GM18858 (cell line): ENCODE results near the gene MAP4K4.

Experiments used
- ATAC-seq: cut with Tn5 transposase; IDR thresholded peaks from one replicate; pipeline ENCODE4 v1.9.1; 2021; ENCODE audit not compliant: unreplicated experiment

MAP4K4 gene

GRCh38 chr2:101830146-101830545 lies 132.6 kb downstream of the MAP4K4 start:
- no peak for ATAC-seq

GRCh38 chr2:101830555-101830954 lies 133.0 kb downstream of the MAP4K4 start:
- ATAC-seq: no peak

- ATAC-seq: peak; percentile 62
Observed at GRCh38 chr2:101831351-101831865, 133.9 kb downstream of the MAP4K4 start.

- ATAC-seq: no peak
Observed at GRCh38 chr2:101832114-101832513, 134.6 kb downstream of the MAP4K4 start.

GRCh38 chr2:101833890-101834523 lies 136.5 kb downstream of the MAP4K4 start:
- no peak for ATAC-seq

GRCh38 chr2:101837354-101837753 lies 139.8 kb downstream of the MAP4K4 start:
- no peak for ATAC-seq

GRCh38 chr2:101841679-101842327 lies 144.3 kb downstream of the MAP4K4 start:
- ATAC-seq: no peak

GRCh38 chr2:101842471-101842870 lies 145.0 kb downstream of the MAP4K4 start:
- no peak for ATAC-seq

GRCh38 chr2:101843048-101843447 lies 145.5 kb downstream of the MAP4K4 start:
- ATAC-seq: no peak

GRCh38 chr2:101843471-101843870 lies 146.0 kb downstream of the MAP4K4 start:
- ATAC-seq: no peak

GRCh38 chr2:101844055-101844635 lies 146.6 kb downstream of the MAP4K4 start:
- no peak for ATAC-seq

- no peak for ATAC-seq
Observed at GRCh38 chr2:101846973-101847372, 149.5 kb downstream of the MAP4K4 start.

- no peak for ATAC-seq
Observed at GRCh38 chr2:101847661-101848339, 150.3 kb downstream of the MAP4K4 start.

- ATAC-seq: no peak
Observed at GRCh38 chr2:101848769-101849410, 151.4 kb downstream of the MAP4K4 start.

- ATAC-seq: no peak
Observed at GRCh38 chr2:101850450-101850849, 152.9 kb downstream of the MAP4K4 start.

- no peak for ATAC-seq
Observed at GRCh38 chr2:101850991-101851390, 153.5 kb downstream of the MAP4K4 start.

- no peak for ATAC-seq
Observed at GRCh38 chr2:101852824-101853223, 155.3 kb downstream of the MAP4K4 start.

GRCh38 chr2:101854877-101855276 lies 157.4 kb downstream of the MAP4K4 start:
- no peak for ATAC-seq

- ATAC-seq: no peak
Observed at GRCh38 chr2:101855776-101856175, 158.3 kb downstream of the MAP4K4 start.

GRCh38 chr2:101858246-101858645 lies 160.7 kb downstream of the MAP4K4 start:
- ATAC-seq: no peak

GRCh38 chr2:101858910-101859309 lies 161.4 kb downstream of the MAP4K4 start:
- ATAC-seq: no peak
